Measurements from ENCODE around the gene PXT1.

Gene PXT1

DNA sequence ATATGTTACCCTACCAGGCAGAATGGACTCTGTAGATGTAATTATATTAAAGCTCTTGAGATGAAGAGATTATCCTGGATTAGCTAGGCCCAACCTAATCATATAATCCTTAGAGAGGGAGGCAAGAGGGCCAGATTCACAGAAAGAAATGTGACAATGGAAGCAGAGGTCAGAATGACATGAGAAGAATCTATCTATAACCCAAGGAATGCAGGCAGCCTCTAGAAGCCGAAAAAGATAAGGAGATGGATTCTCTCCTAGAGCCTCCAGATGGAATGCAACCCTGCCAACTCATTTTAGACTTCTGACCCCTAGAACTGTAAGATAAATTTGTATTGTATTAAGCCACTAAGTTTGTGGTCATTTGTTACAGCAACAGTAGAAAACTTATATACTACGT, 12.3 kb downstream of the PXT1 start:
- TF ChIP-seq, protein P1, sequence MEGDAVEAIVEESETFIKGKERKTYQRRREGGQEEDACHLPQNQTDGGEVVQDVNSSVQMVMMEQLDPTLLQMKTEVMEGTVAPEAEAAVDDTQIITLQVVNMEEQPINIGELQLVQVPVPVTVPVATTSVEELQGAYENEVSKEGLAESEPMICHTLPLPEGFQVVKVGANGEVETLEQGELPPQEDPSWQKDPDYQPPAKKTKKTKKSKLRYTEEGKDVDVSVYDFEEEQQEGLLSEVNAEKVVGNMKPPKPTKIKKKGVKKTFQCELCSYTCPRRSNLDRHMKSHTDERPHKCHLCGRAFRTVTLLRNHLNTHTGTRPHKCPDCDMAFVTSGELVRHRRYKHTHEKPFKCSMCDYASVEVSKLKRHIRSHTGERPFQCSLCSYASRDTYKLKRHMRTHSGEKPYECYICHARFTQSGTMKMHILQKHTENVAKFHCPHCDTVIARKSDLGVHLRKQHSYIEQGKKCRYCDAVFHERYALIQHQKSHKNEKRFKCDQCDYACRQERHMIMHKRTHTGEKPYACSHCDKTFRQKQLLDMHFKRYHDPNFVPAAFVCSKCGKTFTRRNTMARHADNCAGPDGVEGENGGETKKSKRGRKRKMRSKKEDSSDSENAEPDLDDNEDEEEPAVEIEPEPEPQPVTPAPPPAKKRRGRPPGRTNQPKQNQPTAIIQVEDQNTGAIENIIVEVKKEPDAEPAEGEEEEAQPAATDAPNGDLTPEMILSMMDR (IDR thresholded peaks at IDR 0.05; ENCODE audit: low read depth, low read length) = no peak
- no peak overlapping the region for H3K4me3 ChIP-seq (ENCODE audit: low read depth, low read length)

- TF ChIP-seq, protein P1 (IDR thresholded peaks at IDR 0.05; ENCODE audit: low read depth, low read length) = no peak
- no peak overlapping the region for H3K4me3 ChIP-seq (ENCODE audit: low read depth, low read length)
Measured at GRCh38 chr6:36428911-36429310, 13.7 kb downstream of the PXT1 start.

- no peak overlapping the region for H3K4me3 ChIP-seq (ENCODE audit: low read depth, low read length)
- TF ChIP-seq, protein P1 (IDR thresholded peaks at IDR 0.05; ENCODE audit: low read depth, low read length) = no peak
Measured at GRCh38 chr6:36426622-36427021, 16.0 kb downstream of the PXT1 start.

DNA sequence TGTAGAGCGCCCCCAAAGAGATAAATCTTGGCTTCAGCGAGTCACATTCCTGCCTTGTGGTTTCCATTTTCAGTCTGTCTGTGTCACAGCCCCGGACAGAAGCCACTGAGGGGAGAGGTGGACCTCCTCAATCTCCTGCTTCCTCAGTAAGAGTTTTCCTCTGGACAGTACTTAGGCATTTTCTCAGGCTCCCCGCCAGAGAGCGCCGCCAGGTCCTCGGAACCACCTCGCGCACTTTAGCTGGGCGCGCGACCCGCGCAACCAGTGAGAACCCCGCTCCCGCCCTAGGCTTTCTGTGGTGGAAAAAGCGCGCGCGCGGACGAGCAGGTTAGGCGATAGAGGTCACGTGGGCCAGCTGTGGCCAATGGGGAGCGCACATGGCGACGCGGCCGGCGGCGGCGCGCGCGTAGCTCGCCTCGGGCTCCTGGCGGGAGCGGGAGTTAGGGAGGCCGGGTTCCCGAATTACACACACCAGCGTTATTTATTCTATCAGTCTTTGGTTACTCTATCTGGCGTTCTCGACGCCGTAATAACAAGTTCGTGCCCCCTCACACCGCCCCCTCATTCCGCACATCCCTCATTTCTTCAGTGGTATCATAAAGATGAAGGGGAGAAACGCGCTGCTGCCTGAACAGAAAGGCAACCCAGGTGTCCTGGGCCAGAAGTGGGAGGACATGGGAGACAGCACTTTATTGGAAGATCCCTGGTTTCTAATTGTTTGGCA, 19.4 kb downstream of the PXT1 start:
- TF ChIP-seq, protein P1 (IDR thresholded peaks at IDR 0.05; ENCODE audit: low read depth, low read length) = peak; percentile 56
- H3K4me3 ChIP-seq (ENCODE audit: low read depth, low read length) = peak overlapping the region; percentile 56

- TF ChIP-seq, protein P1 (IDR thresholded peaks at IDR 0.05; ENCODE audit: low read depth, low read length) = no peak
- H3K4me3 ChIP-seq (ENCODE audit: low read depth, low read length) = peak overlapping the region; percentile 56
Measured at GRCh38 chr6:36422714-36423100, 19.9 kb downstream of the PXT1 start.

- H3K4me3 ChIP-seq (ENCODE audit: low read depth, low read length) = no peak overlapping the region
- TF ChIP-seq, protein P1 (IDR thresholded peaks at IDR 0.05; ENCODE audit: low read depth, low read length) = no peak
Measured at GRCh38 chr6:36419310-36419709, 23.3 kb downstream of the PXT1 start.

DNA sequence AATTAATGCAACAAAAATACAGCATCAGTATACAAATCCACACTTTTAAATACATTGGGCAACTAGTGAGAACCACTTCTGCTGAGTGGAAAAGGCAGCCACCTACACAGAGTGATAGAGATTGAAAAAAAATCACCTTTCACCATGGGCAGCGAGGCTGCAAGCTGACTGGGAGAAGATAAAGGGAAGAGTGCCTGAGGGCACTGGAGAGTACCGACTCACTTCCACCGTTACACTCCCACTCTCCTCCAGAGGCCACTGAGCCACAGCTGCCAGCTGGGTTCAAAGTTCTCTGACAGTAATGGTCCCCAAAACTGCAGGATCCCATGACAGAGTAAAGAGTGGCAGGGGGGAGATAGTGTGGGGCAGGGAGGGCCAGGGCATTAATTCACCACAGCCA, 24.1 kb downstream of the PXT1 start:
- TF ChIP-seq, protein P1 (IDR thresholded peaks at IDR 0.05; ENCODE audit: low read depth, low read length) = no peak
- H3K4me3 ChIP-seq (ENCODE audit: low read depth, low read length) = no peak overlapping the region
